HG02884 (cell line): ENCODE results near the gene CATSPERB.
"Not testable (repeated sequence)": the region's sequence is repeated elsewhere in the genome, so short reads cannot be mapped to it uniquely, and the experiment has no call there.

ENCODE experiments used
- ATAC-seq: cut with Tn5 transposase; IDR thresholded peaks from one replicate; pipeline ENCODE4 v1.9.1; 2021; ENCODE audit warnings: mild to moderate bottlenecking, moderate library complexity; ENCODE audit not compliant: unreplicated experiment

The CATSPERB gene

DNA sequence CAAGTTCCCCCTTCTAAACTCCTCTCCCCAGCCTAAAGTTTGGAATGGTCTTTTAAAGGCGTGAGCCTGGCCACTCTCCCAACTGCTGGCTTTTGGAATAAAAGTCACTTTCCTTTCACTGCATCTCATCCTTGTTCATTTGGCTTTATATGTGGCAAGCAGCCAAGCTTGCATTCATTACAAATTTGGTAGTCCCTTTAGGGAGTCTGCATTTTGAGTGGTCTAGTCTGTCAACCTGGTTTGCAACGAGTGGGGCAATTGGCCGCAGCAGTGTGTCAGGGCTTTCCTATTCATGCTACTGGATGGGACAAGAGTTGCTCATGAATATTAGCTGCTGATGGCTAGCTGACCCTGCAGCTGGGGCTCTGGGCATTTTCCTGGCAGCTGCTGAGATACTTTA lies 57.0 kb downstream of the CATSPERB start:
- no peak for ATAC-seq

DNA sequence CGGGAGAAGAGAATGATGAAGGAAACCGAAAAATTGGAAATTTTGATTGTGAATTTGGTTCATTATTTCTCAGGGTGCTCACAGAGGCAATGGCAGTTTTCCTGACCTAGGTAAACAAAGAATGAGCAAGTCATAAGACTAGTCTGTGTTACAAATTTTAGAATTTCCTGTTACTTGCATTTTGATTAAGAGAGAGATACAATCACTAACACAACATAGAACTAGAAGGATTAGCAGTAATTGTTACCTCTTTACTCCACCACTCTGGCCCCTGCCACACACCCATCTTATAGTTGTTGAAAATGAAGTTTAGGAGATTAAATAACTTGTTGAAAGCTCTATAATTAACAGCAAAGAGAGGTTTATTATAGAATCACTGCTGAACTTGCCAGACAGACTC lies 62.0 kb downstream of the CATSPERB start:
- ATAC-seq, result no peak

DNA sequence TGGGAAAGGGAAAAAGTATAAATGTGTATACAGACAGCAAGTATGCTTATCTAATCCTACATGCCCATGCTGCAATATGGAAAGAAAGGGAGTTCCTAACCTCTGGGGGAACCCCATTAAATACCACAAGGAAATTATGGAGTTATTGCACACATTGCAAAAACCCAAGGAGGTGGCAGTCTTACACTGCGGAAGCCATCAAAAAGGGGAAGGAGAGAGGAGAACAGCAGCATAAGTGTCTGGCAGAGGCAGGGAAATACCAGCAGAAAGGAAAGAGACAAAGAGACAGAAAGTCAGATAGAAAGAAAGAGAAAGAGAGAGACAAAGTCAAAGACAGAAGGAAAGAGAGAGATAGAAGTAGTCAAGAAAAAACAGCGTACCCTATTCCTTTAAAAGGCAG lies 64.8 kb downstream of the CATSPERB start:
- not testable (repeated sequence) for ATAC-seq

DNA sequence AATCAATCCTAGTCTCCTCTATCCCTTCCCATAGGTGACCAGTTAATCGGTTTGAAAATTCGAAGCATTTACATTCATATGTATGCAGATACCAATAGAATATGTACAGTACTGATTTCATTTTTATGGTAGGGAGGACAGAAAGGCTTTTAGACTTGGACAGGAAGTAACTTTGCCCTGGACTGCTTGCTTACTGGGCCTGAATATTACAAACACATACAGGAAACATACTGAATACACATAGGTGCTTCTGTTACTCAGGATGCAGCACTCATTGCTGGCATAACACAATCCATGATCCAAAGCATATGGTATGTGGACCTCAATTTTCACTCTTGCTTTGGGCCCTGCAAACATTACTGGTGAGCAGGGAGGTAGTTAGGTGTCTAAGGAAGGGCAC lies 71.1 kb downstream of the CATSPERB start:
- no peak for ATAC-seq

DNA sequence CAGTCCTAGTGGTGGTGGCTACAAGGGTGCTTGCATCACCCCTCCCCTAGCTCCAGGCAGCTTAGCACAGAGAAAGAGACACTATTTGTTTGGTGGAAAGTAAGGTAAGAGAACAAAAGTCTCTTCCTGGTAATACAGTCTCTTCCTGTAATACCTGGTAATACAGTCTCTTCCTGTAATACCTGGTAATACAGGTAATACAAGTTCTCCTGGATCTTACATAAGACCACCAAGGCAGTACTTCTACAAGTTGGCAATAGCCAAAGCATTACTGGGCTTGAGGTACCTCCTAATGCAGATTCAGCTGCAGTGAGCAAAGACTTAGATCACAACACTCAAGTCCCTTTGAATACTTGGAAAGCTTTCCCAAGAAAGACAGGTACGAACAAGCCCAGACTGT lies 77.0 kb downstream of the CATSPERB start:
- ATAC-seq, result no peak

DNA sequence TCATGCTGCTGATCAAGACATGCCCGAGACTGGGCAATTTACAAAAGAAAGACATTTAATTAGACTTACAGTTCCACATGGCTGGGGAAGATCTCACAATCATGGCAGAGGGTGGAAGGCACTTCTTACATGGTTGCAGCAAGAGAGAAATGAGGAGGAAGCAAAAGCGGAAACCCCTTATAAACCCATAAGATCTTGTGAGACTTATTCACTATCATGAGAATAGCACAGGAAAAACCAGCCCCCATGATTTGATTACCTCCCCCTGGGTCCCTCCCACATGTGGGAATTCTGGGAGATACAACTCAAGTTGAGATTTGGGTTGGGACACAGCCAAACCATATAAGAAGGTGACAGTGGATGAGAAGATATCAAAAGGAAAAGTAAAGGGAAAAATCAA lies 78.4 kb downstream of the CATSPERB start:
- ATAC-seq, result no peak

DNA sequence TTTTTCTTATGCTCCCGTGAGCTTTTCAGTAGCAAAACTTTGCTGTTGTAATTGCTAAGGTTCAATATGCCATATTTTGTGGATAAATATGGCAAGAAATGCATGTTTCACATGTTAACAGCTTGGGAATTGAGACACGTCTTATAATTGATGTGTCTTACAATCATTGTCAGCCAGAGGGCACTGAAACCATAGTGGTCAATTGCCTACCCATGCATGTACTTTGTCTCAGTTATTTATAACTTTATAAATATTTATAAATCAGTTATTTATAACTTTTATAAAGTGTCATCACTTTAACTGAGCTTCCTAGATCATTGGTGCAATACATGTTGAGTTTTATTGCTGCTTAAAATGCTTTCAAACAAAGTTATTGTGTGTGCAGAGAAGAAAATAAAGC lies 82.0 kb downstream of the CATSPERB start:
- ATAC-seq, result no peak

DNA sequence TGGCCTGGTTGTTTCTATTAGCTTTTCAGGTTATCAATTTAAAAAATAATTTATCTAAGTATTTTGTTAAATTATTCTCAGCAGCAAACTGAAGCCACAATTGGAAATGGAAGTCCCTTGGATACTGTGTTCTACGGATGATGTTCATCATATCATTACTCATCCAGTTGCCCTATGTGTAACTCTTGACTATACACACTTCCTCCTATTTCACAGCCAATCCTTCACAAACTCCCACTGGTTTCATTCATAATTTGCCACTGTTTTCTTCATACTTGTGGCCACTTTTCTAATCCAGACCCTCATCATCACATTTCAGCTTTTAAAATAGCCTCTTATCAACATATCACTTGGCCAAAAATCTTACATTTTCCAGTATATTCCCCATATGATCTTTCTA lies 84.0 kb downstream of the CATSPERB start:
- no peak for ATAC-seq

DNA sequence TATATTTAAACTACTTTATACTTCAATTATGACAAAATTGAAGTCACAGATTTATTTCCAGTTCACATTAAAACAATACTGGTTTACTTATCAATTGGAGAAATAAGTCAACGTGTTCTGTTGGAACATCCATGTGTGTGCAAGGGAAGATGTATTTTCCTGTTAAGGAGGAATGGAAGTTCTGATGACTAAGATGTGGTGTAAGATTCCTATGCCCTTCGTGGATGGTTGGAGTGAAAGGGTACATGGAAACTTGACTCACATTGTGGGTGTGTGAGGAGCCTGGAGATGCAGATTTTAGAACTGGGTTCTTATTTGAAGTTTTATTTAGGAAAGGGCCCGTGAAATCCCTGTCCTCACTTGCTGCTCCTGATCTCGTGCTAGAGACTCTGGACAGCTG lies 95.3 kb downstream of the CATSPERB start:
- no peak for ATAC-seq

DNA sequence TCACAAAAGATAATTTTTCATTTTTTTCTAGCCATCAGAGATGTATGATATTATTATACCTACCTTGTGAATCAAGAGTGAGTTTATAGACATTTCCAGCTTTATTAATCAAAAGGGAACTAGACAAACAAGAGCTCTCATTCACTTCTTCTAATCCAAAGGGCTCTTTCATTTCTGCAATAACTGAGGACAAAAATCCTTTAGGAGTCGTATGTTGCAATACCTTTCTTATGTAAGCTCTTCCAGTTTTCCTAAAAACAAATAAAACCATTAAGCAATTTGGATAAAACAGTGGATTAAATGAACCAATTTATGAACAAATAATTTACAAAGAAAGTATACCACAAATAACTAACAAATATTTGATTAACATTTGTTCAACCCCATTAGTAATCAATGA lies 107.1 kb downstream of the CATSPERB start:
- ATAC-seq, result no peak

DNA sequence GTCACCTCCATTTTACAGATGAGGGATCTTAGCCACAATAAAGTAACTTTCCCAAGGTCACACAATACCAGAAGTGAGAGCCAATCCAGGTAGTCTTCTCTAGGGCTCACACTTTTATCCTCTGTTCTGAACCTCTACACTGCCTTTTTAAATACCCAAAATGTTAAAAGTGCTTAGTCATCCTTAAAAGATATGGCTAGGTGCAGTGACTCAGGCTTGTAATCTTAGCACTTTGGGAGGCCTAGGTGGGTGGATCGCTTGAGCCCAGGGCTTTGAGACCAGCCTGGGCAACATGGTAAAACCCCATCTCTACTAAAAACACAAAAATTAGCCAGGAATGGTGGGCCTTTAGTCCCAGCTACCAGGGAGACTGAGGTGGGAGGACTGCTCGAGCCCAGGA lies 117.7 kb downstream of the CATSPERB start:
- no peak for ATAC-seq

DNA sequence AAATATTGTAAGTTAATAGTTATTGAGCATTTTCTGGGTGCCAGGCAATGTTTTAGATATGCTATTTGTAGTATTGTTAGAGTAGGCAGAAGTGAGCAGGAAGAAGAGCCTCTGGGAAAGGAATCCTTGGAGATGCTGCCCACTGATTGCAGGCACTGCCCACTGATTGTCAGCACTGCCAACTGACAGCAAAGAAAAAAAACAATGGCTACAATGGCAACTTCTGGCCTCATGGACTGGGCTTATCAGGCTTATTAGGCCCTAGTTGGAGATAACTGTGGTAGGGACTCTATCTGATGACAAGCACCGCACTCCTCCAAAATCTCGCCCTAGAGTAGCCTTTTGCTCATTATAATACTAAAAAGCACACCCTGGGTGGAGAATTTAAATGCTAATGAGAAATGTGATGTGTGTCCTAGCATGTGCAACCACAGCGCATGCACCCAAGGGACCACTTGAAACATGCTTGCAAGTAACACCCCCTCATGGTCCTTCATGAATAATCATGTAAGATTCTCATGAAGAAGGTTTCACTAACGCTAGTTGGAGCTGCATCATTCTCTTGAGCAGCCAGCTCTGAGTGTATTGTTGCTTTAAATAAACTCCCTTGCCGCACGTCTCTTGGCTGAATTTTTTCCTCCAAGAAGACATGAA lies 118.3 kb downstream of the CATSPERB start:
- no peak for ATAC-seq

DNA sequence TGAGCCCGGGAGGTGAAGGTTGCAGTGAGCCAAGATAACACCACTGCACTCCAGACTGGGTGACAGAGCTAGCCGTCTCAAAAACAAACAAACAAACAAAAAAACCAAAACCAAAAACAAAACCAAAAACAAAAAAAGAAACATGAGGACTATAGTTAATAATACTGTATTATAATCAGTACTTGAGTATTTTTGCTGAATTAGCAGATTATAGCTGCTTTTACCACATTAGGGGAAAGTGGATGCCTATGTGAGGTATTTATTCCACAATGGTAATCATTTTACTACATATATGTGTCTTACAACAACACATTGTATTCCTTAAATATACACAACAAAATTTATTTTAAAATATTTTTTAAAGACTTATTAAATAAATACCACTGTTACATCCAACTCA lies 120.4 kb downstream of the CATSPERB start:
- ATAC-seq, result no peak

DNA sequence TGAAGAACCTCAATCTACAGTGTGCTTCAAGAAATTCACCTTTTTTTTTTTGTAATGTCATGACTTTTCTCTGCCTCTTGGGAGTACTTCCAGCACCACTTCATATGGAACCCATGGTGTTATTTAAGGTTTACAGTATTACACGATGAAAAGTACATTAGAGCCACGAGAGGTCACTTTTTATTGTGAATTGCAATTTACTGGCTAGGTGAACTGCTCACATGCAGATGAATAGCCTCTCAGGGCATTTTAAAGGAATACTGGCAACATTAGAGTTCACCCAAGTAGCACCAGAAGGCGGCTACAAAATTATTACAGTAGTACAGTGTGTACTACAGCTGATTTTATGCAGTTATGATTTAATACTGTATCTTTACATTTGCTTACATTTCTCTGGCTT lies 122.7 kb downstream of the CATSPERB start:
- no peak for ATAC-seq

DNA sequence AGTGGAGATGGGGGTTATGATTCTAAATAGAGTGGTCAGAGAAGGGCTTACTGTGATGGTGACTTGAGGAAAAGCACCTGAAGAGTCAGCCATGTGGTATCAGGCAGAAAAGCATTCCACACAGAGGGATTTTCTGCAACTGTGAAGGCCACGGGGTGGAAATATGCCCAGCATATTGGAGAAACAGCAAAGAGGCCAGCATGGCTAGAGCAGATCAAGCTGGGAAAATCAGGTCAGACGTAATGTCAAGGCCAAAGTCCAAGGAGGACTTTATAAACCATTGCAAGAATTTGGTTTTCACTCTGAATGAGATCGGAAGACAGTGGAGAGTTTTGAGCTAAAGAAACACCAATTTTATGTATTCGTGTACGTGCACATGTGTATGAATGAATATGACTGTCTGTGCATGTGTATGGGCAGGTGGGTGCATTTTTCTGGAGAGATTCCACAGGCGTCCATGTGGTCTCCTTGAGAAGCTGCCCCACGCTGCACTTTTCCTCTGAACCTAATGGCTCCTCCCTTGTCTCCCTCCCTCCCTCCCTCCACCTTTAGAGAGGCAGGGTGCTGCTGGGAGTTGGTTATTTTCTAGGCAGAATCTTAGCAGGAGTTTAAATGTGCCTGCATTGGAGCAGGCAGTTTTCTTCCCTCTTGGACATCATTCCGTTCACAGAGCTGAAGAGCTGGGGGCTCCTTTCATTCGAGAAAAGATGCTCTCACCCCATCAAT lies 124.4 kb downstream of the CATSPERB start:
- ATAC-seq, result no peak

DNA sequence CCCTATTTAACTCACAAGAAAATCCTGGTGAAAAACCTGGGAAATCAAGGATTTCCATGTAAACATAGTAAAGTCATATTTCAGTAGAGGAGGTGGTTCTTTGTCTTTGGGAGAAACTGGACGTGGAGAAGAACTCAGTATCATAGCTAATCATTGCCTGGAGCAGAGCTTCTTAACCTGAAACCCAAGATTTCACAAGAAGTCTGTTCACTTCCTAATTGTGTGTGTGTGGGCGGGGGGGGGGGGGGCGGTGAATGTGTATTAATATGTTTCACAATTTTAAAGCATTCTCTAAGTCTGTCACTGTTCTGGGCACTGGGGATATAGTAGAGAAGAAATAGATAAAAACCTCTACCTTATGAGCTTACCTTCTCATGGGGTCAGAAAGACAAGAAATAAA lies 125.0 kb downstream of the CATSPERB start:
- ATAC-seq, result no peak

DNA sequence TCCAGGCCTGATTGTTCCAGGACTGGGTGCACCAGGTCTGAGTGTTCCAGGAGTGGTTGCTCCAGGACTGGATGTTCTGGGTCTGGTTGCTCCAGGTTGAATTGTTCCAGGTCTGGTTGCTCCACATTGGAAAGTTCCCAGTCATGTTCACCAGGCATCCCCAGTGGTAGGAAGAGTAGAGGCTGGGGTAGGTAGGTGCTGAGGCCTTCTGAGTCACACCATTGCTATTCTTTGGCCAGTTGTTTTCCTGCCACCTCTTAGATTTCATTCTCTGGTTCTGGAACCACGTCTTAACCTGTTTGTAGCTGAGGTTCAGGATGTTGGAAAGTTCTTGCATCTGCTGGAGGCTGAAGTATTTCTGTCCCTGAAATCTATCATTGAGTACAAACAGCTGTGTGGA lies 127.3 kb downstream of the CATSPERB start:
- ATAC-seq, result not testable (repeated sequence)

DNA sequence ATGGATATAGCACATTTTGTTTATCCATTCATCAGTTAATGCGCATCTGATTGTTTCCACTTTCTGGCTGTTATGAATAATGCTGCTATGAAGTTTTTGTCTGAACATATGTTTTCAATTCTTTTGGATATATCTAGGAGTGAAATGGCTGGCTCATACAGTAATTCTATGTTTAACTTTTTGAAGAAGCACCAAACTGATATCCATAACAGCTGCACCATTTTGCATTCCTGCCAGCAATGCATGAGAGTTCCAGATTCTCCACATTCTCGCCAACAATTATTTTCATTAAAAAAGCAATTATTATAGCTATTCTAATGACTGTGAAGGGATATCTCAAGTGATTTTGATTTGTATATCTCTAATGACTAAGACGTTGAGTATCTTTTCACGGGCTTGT lies 131.9 kb downstream of the CATSPERB start:
- no peak for ATAC-seq

DNA sequence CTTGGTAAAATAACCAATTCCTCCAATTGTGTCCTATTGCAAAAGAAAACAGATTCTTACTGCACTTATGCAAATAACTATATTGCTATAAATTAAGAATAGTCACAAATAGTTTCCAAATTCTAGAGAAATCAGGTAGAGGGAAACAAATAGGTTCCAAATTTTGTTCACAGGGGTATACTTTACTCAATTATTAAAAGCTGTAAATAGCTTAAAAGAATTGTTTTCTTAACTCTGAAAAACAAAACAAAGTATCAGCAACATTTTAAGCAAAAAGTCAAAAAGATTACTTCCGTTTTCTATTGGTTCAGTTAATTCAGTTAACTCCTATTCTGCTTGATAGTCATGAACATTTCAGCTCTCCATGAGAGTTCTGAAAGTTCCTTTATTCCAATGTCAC lies 136.2 kb downstream of the CATSPERB start:
- no peak for ATAC-seq

DNA sequence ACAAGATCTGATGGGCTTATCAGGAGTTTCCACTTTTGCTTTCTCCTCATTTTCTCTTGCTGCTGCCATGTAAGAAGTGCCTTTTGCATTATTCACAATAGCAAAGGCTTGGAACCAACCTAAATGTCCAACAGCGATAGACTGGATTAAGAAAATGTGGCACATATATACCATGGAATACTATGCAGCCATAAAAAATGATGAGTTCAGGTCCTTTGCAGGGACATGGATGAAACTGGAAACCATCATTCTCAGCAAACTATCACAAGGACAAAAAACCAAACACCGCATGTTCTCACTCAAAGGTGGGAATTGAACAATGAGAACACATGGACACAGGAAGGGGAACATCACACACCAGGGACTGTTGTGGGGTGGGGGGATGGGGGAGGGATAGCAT lies 137.9 kb downstream of the CATSPERB start:
- not testable (repeated sequence) for ATAC-seq

DNA sequence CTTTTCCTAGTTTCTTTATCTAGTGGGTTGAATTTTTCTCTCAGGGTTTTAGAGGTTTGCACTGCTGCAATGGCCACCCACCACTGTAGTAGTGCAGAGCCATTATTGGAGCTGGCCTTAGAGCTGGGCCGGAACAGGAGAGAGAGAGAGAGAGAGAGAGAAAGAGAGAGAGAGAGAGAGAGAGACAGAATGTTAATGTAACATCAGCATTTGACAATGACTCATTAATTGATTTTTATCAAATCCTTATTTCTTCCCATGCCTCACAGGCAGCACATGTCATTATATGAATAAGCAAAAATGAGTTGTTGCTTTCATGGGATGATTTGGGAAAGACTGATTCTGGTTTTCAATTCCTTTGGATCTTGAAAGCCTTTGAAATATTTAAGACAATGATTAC lies 145.5 kb downstream of the CATSPERB start:
- no peak for ATAC-seq

DNA sequence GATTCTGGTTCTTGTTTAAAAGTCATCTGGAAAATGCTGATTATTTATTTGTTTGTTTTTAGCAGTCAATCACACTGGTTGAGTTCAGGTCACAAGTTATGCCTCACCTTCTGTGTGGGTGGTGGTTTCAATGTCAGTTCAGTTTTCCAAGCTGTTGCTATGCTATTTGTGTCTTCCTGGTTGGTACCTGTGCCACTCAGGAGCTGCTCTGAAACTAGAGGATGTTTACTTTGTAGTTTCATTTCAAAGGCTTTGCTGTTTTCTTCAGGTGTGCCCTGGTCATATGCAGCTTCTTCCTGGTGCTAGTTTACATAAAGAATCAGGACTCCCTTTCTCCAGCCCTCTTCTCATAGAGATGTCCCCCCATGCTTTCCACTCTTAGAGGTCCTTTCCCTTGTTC lies 146.0 kb downstream of the CATSPERB start:
- ATAC-seq, result no peak

DNA sequence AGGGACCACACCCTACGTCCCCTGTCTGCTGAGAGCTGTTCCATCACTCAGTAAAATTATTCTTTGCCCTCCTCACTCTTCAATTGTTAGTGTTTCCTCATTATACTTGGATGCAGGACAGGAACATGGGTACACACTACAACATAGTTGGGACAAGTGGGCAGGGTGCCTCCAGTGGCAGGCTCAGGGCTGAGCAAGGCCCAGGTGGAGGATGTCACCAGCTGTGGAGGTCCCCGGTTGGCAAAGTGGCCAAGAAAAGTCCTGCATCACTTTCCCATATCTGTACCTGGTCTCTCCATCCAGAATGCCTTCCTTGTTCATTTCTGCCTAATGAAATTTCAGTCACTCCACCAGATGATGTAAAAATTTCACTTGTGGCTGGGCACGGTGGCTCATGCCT lies 149.1 kb downstream of the CATSPERB start:
- no peak for ATAC-seq
